C4-2B (cell line): ENCODE data around the gene LSM3.

Experiments used
- H3K27ac ChIP-seq: fragments of 450-650 bp; 2 replicates; pipeline ENCODE4 v1.5.1; 2017
- ZFX ChIP-seq: fragments of 450-650 bp; IDR thresholded peaks from 2 replicates; pipeline ENCODE4 v1.6.1; 2017
- TF ChIP-seq, protein P1 (sequence below): fragments of 450-650 bp; conservative IDR thresholded peaks from 2 replicates; pipeline ENCODE4 v1.5.1; 2017; ENCODE audit warnings: mild to moderate bottlenecking

The LSM3 gene

DNA sequence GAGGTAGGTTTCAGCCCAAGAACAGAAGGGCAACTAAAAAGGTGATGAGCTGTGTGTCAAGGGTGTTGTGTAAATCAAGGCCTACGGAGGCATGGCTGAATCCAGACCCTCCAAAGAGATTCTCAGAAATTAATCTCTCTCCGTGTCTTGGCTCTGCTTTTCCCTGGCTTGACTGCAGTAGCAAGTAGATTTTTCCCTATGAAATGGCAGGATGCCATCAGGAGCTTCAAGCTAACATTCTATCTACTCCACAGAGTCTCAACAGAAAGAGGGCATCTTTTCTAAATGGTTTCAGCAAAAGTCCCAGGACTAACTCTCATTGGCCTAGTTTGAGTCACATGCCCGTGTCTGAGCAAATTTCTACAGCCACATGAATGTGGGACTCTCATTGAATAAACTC, 58.3 kb downstream of the LSM3 start:
- no peak overlapping the region for H3K27ac ChIP-seq
- no peak for TF ChIP-seq ZFX
- TF ChIP-seq, protein P1, sequence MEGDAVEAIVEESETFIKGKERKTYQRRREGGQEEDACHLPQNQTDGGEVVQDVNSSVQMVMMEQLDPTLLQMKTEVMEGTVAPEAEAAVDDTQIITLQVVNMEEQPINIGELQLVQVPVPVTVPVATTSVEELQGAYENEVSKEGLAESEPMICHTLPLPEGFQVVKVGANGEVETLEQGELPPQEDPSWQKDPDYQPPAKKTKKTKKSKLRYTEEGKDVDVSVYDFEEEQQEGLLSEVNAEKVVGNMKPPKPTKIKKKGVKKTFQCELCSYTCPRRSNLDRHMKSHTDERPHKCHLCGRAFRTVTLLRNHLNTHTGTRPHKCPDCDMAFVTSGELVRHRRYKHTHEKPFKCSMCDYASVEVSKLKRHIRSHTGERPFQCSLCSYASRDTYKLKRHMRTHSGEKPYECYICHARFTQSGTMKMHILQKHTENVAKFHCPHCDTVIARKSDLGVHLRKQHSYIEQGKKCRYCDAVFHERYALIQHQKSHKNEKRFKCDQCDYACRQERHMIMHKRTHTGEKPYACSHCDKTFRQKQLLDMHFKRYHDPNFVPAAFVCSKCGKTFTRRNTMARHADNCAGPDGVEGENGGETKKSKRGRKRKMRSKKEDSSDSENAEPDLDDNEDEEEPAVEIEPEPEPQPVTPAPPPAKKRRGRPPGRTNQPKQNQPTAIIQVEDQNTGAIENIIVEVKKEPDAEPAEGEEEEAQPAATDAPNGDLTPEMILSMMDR = no peak

DNA sequence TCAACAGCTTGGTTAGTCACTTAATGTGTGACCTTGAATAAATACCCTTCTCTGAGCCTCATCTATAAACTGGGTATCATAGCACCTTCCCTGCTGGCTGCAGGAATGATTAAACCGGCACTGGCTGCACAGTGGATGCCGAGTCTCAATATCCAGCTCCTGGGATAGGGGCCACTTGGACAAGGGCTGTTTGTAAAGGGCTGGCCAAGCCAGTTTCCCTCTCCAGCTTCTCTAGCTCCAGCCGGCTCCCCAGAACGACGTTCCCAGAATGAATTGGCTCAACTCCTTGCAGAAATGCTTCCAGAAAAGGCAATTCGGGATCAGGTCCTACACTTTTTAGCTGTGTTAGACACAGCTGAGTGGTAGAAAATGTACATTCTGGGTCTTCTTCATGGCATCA, 58.8 kb downstream of the LSM3 start:
- no peak for TF ChIP-seq ZFX
- TF ChIP-seq, protein P1 = no peak

DNA sequence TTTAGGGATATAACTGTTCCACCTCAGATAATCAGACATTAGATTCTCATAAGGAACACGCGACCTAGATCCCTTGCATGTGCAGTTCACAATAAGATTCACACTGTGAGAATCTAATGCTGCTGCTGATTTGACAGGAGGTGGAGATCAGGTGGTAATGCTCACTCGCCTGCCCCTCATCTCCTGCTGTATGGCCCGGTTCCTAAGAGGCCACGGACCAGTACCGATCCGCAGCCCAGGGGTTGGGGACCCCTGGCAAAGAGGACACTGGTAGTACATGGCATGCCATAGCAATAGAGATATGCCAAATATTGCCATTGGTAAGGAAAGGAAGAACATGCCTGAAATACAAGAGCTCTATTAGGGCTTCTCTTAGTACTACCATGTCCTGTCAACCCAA, 59.7 kb downstream of the LSM3 start:
- no peak overlapping the region for H3K27ac ChIP-seq
- TF ChIP-seq ZFX = no peak
- TF ChIP-seq, protein P1 = no peak

More for the DNA sequence above, 58.8 kb downstream of the LSM3 start:
- no peak overlapping the region for H3K27ac ChIP-seq

DNA sequence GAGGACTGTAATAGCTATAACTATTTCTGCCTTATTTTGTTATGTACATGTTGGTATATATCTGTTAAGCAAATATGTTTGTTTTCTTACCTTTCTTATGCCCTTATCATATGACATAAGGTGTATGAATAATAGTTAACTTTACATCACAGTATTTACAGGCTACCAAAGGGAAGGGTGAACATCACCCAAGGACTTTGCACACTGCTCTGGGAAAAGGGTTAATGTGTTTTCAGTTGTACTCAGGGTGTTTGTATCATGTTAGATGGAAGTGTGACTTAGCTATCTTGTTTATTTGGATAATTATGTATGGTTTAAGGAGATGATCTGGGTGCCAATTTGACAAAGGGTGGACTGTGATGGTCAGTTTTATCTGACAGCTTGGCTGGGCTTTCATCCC, 60.3 kb downstream of the LSM3 start:
- no peak overlapping the region for H3K27ac ChIP-seq
- TF ChIP-seq ZFX = no peak
- TF ChIP-seq, protein P1 = no peak

DNA sequence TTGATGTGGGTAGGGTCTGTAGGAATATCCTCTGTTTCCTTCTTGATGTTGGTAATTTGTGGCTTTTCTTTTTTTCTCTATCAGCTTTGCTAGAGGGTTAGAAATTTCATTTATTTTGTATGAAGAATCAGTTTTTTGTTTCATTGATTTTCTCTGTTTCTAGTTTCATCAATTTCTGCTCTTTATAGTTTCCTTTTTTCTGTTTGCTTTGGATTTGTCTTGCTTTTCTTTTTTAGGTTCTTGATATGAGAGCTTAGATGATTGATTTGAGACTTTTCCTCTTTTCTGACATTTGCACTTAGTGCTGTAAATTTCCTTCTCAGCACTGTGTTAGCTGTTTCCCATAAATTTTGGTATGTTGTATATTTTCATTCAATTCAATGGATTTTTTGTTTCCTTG, 61.3 kb downstream of the LSM3 start:
- TF ChIP-seq, protein P1 = no peak
- no peak for TF ChIP-seq ZFX
- no peak overlapping the region for H3K27ac ChIP-seq

DNA sequence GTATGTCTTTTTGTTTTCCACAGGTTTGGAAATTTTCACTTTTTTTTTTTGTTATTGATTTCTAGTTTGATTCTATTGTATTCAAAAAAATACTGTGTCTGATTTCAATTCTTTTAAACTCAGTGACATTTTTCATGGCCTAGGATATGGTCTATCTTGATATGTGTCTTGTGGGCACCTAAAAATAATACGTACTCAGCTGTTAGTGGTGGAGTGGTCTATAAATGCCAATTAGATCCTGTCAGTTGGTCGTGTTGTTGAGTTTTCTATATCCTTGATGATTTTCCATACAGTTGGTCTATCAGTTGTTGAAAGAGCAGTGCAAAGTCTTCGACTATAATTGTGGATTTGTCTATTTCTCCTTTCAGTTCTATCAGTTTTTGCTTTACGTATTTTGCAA, 61.7 kb downstream of the LSM3 start:
- TF ChIP-seq ZFX = no peak
- TF ChIP-seq, protein P1 = no peak
- H3K27ac ChIP-seq = no peak overlapping the region

DNA sequence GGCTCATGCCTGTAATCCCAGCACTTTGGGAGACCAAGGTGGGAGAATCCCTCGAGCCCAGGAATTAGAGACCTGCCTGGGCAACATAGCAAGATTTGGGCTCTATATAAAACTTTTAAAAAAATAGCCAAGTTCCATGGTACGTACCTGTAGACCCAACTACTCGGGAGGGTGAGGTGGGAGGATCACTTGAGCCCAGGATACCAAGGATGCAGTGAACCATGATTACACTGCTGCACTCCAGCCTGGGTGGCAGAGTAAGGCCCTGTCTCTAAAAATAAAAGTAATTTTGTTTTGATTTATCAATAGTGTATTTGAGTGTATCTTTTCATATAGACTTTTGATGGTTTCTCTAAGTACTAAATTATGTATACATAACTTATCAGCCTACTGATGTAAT, 63.1 kb downstream of the LSM3 start:
- H3K27ac ChIP-seq = no peak overlapping the region
- TF ChIP-seq ZFX = no peak
- TF ChIP-seq, protein P1 = no peak
